ENCODE measurements around the gene RNF207.

GRCh38 chr1:6241887-6242740 is 36.2 kb downstream of the RNF207 start:
- TF ChIP-seq CTCF (conservative IDR thresholded peaks at IDR 0.05 in 1 of 2, IDR thresholded peaks at IDR 0.05 in 1 of 2; ENCODE audit: low read depth in 1 of 2, low read length in 2 of 2) (no peak), EZH2 (IDR thresholded peaks at IDR 0.05; ENCODE audit: low read length, missing control alignments) (peak; percentile 89)
